IPS-20b (cell line): ENCODE measurements around the gene SLC24A4.

Source experiments
- H3K27ac ChIP-seq: one replicate; pipeline ENCODE4 v1.5.1; 2013; ENCODE audit warnings: low read length
- H3K27me3 ChIP-seq: 2 replicates; pipeline ENCODE4 v1.6.1; 2013; ENCODE audit warnings: mild to moderate bottlenecking, low read length, inconsistent platforms; ENCODE audit not compliant: insufficient read depth
- H3K36me3 ChIP-seq: 2 replicates; pipeline ENCODE4 v1.6.1; 2013; ENCODE audit warnings: low read depth, mild to moderate bottlenecking, inconsistent platforms, low read length, moderate library complexity; ENCODE audit not compliant: insufficient read depth
- H3K4me1 ChIP-seq: 2 replicates; pipeline ENCODE4 v1.6.1; 2013; ENCODE audit warnings: mild to moderate bottlenecking, control low read depth, inconsistent platforms, low read length, moderate library complexity; ENCODE audit not compliant: insufficient read depth
- H3K4me3 ChIP-seq: 2 replicates; pipeline ENCODE4 v1.5.1; 2013; ENCODE audit warnings: mild to moderate bottlenecking, low read length, inconsistent platforms
- H3K9ac ChIP-seq: 2 replicates; pipeline ENCODE4 v1.6.1; 2013; ENCODE audit warnings: low read depth, mild to moderate bottlenecking, inconsistent platforms, low read length, moderate library complexity
- H3K9me3 ChIP-seq: 2 replicates; pipeline ENCODE4 v1.6.1; 2013; ENCODE audit warnings: mild to moderate bottlenecking, low read depth, low read length, inconsistent platforms; ENCODE audit not compliant: insufficient read depth

SLC24A4 gene

DNA sequence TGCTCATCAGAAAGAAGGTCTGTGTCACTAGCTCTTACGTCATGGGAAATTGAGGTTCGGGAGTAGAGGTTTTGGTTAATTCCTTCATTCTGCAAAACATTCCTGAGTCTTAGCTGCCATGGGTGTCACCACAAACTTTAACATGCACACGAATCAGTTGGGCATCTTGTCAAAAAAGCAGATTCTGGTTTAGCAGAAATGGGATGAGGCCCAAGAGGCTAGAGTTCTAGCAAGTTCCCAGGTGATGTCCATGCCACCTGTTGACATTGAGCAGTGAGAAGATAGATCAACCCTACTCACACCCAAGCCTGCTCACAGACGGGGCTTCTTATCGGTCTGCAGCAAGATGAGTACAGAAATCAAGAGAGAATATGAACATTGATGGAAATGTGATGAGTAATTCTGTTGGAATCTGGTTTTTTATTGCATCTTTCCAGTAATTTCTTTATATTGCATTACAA is 179.0 kb downstream of the SLC24A4 start:
- no peaks in the 10 kb centered on the region; the same call in 1 of the 2 replicates for H3K4me1 ChIP-seq

GRCh38 chr14:92502541-92503286 is 179.7 kb downstream of the SLC24A4 start:
- Histone ChIP-seq H3K27ac (no peak overlapping the region), H3K4me3 (no peak overlapping the region)

More for the DNA sequence above, 179.0 kb downstream of the SLC24A4 start:
- Histone ChIP-seq H3K4me3 (no peak overlapping the region), H3K9ac (no peak overlapping the region), H3K27ac (no peak overlapping the region), H3K9me3 (no peaks in the 10 kb centered on the region), H3K27me3 (no peaks in the 10 kb centered on the region), H3K36me3 (no peaks in the 10 kb centered on the region)

GRCh38 chr14:92503756-92504491 is 181.0 kb downstream of the SLC24A4 start:
- no peaks in the 10 kb centered on the region for H3K4me1 ChIP-seq

More at GRCh38 chr14:92502541-92503286, 179.7 kb downstream of the SLC24A4 start:
- Histone ChIP-seq H3K36me3 (no peaks in the 10 kb centered on the region), H3K9me3 (no peaks in the 10 kb centered on the region), H3K4me1 (no peaks in the 10 kb centered on the region; the same call in 1 of the 2 replicates), H3K9ac (no peak overlapping the region), H3K27me3 (no peaks in the 10 kb centered on the region)

GRCh38 chr14:92505826-92506225 is 182.9 kb downstream of the SLC24A4 start:
- Histone ChIP-seq H3K9ac (no peak overlapping the region), H3K9me3 (no peaks in the 10 kb centered on the region), H3K27me3 (no peaks in the 10 kb centered on the region), H3K4me3 (no peak overlapping the region), H3K36me3 (no peaks in the 10 kb centered on the region), H3K27ac (no peak overlapping the region), H3K4me1 (no peaks in the 10 kb centered on the region)

More at GRCh38 chr14:92503756-92504491, 181.0 kb downstream of the SLC24A4 start:
- no peaks in the 10 kb centered on the region for H3K36me3 ChIP-seq
- H3K9me3 ChIP-seq = no peaks in the 10 kb centered on the region
- H3K9ac ChIP-seq = no peak overlapping the region
- no peak overlapping the region for H3K27ac ChIP-seq
- H3K27me3 ChIP-seq = no peaks in the 10 kb centered on the region
- no peak overlapping the region for H3K4me3 ChIP-seq

- Histone ChIP-seq H3K9ac (no peak overlapping the region), H3K27me3 (no peaks in the 10 kb centered on the region), H3K27ac (no peak overlapping the region), H3K36me3 (no peaks in the 10 kb centered on the region), H3K9me3 (no peaks in the 10 kb centered on the region), H3K4me1 (no peaks in the 10 kb centered on the region), H3K4me3 (no peak overlapping the region)
Observed at GRCh38 chr14:92506231-92506630, 183.3 kb downstream of the SLC24A4 start.

DNA sequence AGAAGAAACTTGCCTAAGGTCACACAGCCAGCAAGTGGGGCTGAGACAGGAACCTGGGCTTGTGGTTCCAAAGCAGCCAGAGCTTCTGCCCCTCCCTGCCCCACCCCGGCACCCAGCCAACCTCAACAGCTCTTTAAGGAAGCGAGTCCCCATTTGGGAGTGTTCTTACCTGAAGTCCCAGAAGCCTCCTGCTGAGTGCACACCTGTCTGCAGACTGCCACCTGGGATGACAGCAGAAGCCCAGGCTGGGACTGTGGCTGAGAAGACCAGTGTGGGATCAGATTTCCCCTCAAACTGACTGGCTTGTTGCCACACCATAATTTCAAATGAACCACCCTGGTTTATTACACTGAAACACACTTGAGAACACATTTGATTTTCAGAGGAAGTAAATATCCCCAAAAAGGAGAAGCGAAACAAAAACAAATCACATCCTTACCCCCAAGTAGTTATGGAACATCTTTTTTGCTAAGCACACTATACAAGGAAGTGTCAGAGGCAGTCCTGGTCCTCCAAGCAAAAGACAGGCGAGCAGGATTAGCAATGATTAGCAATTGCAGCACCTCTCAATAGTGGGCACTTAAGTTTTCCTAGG is 184.3 kb downstream of the SLC24A4 start:
- Histone ChIP-seq H3K4me1 (no peaks in the 10 kb centered on the region), H3K4me3 (no peak overlapping the region), H3K36me3 (no peaks in the 10 kb centered on the region), H3K27ac (no peak overlapping the region), H3K9ac (no peak overlapping the region), H3K9me3 (no peaks in the 10 kb centered on the region), H3K27me3 (peaks cover under 1% of the 10 kb centered on the region; the same call in 1 of the 2 replicates)

- H3K27ac ChIP-seq = no peak overlapping the region
- no peaks in the 10 kb centered on the region for H3K4me1 ChIP-seq
- H3K27me3 ChIP-seq = peaks cover 37% of the 10 kb centered on the region
- H3K9ac ChIP-seq = no peak overlapping the region
- no peaks in the 10 kb centered on the region for H3K9me3 ChIP-seq
- no peak overlapping the region for H3K4me3 ChIP-seq
- no peaks in the 10 kb centered on the region for H3K36me3 ChIP-seq
Observed at GRCh38 chr14:92510972-92511371, 188.0 kb downstream of the SLC24A4 start.

GRCh38 chr14:92511453-92512238 is 188.7 kb downstream of the SLC24A4 start:
- H3K9ac ChIP-seq = no peak overlapping the region
- no peaks in the 10 kb centered on the region for H3K9me3 ChIP-seq
- H3K4me3 ChIP-seq = no peak overlapping the region
- H3K4me1 ChIP-seq = no peaks in the 10 kb centered on the region
- no peak overlapping the region for H3K27ac ChIP-seq
- no peaks in the 10 kb centered on the region for H3K36me3 ChIP-seq
- peaks cover 44% of the 10 kb centered on the region for H3K27me3 ChIP-seq

GRCh38 chr14:92512807-92513203 is 189.8 kb downstream of the SLC24A4 start:
- H3K9me3 ChIP-seq = no peaks in the 10 kb centered on the region
- H3K4me3 ChIP-seq = peak overlapping the region; percentile 73; the same call in 1 of the 2 replicates
- H3K36me3 ChIP-seq = no peaks in the 10 kb centered on the region
- no peak overlapping the region for H3K9ac ChIP-seq
- H3K27ac ChIP-seq = no peak overlapping the region
- H3K27me3 ChIP-seq = peaks cover 48% of the 10 kb centered on the region
- H3K4me1 ChIP-seq = no peaks in the 10 kb centered on the region; the same call in 1 of the 2 replicates

GRCh38 chr14:92513204-92513965 is 190.4 kb downstream of the SLC24A4 start, which contains the start of gene RIN3:
Gene RIN3 (plus strand): TSS chr14:92513781. CDS start chr14:92513933, 152 bp downstream.
- Histone ChIP-seq H3K36me3 (no peaks in the 10 kb centered on the region), H3K9ac (0 out of 2 replicates have a peak within 1 kb of the TSS, but pooled peaks have one; percentile 27), H3K27me3 (peaks cover 48% of the 10 kb centered on the region), H3K27ac (no peak within 1 kb of the TSS), H3K4me1 (peaks cover 2% of the 10 kb centered on the region; the same call in 1 of the 2 replicates), H3K4me3 (peak within 1 kb of the TSS; percentile 73), H3K9me3 (no peaks in the 10 kb centered on the region)
